Measurements from ENCODE around the gene DICER1. TPM values are rescaled to one million over a fixed set of nuclear protein-coding genes. Genes with fewer than 3 reads are reported as not detected.

DICER1 gene
- total RNA-seq, 1 donor from 2014 or later, result 74.6 TPM

DNA sequence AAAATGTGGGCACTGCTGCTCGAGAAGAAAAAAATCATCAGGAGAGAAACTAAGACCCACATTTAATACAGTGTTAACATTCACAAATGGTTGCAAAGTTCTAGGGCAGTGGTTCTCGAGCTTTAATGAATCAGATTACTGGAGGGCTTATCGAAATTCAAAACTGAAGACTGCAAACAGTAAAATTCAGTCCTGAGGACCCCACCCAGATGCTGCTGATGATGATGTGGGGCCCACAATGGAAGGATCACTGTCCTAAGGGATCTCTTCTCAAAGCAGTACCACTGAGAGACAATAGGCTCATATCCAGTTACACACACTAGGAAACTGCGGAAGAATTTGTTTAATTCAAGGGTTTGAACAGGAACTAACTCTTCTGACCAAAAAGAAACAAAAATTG is 31.4 kb downstream of the DICER1 start:
- no peak for DNase-seq (ENCODE audit: low read depth)

DNA sequence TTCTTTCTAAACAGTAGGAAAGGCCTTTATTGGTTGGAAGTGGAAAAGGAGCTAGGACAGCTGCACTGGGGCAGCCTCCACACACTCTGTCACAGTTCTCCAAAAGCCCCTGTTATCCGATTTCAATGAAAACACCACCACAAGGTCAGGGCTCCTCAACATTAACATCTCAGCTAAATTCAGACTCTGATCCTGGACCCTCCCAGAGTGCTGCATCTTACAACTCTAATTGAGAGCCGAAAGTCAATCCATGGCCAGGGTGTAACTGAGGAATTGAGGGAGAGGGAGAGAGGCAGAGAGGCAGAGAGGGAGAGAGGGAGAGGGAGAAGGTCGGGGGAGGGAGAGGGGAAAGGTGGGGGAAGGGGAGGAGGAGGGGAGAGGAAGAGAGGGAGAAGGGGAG is 32.1 kb downstream of the DICER1 start:
- no peak for DNase-seq (ENCODE audit: low read depth)

DNA sequence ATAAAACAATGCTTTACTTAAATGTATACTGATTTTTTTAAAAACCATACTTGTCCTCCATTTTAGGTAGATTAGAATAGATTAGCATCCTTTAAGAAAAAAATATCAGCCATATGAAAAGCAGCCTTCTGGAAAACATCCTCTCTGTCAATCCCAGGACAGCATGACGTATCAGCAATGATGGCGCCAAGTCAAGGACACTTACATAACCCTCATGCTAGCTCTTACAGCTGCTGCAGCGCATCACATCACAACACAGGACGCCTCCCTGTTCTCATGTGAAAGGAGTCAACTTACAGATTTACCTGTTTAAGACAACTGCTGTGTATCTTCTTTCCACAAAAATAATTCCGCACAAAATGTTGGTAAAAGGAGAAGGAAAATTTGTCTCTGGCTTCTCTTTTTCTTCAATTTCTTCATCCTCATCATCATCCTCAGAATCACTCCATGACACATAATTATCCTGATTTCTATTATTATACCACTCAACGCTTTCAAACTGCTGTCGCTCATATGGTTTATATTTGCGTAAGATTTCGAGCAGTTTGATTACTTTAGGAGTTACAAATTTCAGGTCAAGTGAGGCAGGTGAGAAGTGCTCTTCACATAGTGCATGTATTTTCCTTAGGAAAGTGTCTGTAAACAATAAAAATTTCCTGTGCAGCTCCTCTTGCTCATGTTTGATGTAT is 33.3 kb downstream of the DICER1 start:
- no peak for DNase-seq (ENCODE audit: low read depth)

DNA sequence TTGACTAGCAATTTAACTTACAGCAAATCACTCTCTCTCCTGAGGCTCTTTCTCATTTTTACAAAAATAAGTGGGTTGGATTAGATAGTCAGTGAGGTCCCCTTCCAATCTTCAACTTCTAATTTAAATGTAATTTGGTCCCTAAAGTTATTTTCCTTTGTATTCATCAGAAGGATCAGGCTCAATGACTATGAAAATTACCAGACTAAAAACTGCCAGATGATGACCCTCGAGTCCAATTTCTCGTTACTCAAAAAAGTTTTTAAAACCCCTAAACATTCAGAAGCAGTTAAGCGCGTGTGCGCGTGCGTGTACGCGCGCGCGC is 34.7 kb downstream of the DICER1 start:
- no peak for DNase-seq (ENCODE audit: low read depth)

DNA sequence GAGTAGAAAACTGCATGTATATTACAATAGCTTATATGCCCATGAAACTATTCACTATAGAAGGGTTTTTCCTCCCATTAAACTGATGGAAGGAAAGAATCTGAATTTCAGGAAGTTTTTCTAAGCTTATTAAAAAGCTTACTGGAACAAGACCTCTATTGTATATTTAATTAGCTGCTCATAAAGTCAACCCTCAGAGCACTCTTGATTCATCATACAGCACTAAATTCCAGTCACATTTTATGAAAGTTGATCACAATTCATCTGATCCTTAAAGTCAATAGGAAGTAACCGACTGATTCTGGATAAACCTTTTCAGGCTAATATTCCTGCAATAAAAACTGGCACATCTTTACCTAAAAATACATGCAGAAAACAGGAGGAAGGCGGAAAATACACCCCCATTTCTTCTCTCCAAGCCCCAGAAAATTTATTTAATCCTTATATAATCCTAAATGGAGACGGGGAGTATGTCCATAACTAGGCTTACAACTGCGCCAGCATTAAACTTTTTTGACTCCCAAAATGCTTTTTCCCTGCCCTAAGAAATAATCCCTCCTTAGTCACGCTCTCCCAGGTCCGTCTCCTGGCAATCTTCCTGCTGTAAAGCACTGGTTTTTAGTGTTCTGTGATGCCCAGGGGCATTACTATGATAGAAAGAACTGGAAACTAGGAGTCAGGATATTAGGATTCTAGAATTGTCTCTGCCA is 35.3 kb downstream of the DICER1 start:
- peak; percentile 17 for DNase-seq (ENCODE audit: low read depth)

DNA sequence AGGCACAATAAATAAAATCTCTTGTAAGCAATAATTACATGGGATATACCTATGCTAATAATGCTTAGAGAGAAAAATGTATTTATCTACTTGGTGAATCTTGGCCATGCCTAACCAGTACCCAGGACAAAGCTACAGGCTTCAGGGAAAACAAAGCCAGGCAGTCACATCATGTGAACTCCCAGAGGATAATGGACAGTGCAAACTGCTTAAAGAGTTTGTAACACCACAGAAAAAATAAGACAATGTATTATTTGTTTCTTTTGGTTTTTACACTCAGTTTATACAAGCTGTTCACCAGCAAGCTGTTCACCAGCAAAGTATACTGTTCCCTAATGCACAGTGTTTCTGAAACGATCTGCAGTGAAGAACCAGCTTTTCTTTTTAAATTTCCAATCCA is 38.0 kb downstream of the DICER1 start:
- DNase-seq (ENCODE audit: low read depth), result no peak

DNA sequence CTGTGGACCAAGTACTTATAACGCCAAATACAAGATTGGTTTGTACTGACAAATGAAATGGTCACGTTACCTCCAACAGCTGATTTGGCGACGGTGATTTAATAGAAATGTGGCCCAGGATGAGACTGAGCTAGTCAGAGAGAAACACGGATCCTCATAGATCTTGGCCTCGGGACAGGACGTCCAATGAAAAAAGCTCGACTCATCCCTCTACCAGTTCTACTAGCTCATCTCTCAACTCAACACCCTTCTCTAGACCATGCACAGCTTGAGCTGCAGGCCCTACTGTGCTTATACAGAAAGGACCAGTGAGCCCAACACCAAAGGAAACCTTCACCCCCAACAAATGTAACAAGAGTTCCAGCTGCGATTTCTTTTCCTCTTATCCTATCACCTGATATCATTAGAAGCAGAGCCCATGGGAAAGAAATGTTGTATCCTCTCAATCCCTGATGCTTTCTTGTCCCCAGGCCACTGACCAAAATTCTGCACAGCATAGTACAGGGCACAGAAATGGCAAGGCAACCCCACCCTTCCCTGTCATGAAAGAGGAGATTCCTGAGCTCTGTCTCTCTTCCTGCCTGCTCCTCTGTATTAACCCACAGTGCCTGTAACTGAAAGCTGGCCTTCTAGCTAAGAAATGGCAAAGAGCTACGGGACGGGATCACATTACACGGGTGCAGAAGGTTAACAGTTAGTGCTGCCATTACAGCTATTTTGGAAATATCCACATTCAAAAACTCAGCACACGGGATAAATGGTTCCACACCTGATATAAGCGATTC is 39.2 kb downstream of the DICER1 start:
- no peak for DNase-seq (ENCODE audit: low read depth)

DNA sequence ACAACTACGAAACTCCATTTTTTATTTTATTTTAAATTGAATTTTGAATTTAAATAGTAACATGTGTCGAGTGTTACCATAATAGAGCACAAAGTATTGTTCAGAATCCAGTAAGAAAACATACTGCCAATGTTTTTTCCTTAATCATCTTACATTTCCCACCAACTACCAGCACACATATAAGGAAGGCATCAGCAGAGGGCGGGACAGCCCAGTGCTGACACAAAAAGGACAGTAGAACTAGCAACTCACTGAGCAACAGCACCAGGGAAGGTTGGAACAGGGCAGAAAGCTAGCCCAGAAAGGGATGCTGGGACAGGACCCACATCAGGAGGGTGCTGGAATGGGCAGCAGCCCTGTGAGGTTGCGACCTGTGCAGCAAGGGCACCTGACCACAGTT is 43.9 kb downstream of the DICER1 start:
- DNase-seq (ENCODE audit: low read depth), result no peak

DNA sequence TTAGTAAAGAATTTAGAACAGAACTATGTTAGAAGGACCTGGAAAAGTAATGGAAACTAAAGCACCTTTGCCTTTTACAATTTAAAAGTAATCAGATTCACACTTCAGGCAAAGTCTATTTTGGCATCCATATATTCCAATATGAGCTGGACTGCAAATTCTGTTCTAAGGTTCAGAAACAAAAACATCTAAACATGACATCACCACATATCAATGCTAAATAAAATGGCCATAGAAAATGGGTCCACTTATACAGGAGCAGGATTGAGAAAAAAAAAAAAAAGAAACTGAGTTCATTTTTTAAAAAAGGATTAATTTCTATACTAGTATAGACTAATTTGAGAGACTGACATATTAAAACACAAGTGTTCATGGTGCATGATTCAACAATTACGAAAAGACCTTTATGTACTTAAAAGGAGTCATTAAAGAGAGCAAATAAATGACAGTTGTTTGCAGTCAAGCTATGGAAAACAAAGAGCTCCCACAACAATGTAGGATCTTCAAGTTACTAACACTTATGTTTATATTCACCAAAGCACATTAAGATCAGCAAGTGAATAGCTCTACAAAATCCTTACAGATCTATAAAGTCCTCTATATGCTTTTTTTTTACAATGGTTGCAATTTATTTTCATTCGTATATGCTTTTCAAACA is 45.7 kb downstream of the DICER1 start:
- DNase-seq (ENCODE audit: low read depth), result no peak

DNA sequence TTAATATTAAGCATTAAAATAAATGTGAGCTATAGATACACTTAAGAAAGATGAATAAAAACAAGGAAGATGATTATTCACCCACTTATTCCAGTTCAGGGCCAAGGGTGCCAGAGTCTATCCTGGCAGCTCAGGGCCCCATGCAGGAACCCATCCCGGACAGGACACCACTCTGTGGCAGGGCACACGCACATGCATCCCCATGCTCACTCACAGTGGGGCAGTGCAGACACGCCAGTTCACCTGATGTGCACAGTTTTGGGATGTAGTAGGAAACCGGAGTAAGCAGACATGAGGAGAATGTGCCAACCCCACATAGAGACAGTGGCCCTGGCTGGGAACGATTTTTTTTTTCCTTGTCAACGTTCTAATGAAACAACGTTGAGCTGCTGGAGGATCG is 47.2 kb downstream of the DICER1 start:
- DNase-seq (ENCODE audit: low read depth), result no peak

DNA sequence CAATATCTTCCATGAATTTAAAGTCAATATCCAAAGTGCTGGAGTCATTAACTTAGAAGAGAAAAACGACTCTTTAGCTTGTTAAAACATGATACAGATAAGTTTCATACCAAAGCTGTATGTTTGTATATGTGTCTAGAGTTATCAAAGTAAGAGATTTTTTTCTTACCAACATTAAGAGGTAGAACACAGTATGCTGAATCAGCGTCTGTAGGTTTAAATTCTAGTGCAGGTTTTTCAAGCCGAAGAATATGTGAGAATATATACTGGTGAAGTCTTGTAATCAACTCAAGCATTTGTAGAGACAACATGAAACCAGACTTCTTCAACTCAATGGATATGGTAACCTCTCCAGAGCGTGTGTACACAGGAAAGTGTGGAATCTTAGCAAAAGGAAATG is 49.6 kb downstream of the DICER1 start:
- no peak for DNase-seq (ENCODE audit: low read depth)

DNA sequence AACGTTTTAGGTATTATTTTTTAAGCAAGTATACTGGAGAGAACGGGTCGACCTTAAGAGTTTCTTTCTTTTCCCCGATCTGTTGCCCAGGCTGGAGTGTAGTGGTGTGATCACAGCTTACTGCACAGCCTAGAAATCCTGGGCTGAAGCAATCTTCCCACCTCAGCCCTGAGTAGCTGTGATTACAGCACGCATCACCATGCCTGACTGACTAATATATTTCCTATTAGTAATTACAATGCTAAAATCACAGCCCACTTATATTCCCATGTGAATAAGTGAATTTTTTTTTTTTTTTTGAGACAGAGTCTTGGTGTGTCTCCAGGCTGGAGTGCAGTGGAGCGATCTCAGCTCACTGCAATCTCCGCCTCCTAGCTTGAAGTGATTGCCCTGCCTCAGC is 50.4 kb downstream of the DICER1 start:
- no peak for DNase-seq (ENCODE audit: low read depth)

DNA sequence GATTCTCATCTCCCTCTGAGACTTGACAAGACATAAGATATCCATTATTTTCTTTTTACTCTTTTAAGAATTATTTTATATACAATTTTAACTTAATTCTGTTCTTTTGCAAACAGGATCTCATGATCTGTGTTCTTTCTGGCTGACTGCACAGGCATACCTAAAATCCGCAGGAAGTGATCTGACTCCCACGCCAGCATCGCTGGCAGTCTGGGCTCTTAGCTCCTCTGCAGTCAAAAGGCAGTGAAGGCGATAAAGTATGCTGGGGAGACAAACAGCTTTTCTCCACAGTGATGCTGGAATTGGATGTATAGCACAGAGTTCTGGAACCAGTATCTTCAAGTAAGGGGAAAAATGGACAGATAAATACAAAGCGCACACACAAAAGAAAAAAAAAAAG is 52.4 kb downstream of the DICER1 start:
- no peak for DNase-seq (ENCODE audit: low read depth)

DNA sequence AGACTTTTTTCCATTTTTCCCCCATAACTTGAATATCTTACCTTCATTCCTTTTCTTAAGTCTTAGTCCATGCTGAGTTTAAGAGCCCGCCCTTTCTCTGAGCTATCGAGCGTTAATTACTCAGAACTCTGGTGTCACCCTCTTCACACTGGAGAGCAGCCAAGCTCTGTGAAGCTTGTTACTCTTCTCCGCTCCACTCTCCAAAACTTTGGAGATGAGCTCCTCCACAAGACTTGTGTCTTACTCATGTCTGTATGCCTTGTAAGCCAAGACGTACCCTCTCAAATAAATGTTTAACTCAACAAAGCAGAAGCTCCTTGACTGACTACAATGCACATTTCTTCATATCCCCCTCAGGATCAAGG is 54.7 kb downstream of the DICER1 start:
- no peak for DNase-seq (ENCODE audit: low read depth)

DNA sequence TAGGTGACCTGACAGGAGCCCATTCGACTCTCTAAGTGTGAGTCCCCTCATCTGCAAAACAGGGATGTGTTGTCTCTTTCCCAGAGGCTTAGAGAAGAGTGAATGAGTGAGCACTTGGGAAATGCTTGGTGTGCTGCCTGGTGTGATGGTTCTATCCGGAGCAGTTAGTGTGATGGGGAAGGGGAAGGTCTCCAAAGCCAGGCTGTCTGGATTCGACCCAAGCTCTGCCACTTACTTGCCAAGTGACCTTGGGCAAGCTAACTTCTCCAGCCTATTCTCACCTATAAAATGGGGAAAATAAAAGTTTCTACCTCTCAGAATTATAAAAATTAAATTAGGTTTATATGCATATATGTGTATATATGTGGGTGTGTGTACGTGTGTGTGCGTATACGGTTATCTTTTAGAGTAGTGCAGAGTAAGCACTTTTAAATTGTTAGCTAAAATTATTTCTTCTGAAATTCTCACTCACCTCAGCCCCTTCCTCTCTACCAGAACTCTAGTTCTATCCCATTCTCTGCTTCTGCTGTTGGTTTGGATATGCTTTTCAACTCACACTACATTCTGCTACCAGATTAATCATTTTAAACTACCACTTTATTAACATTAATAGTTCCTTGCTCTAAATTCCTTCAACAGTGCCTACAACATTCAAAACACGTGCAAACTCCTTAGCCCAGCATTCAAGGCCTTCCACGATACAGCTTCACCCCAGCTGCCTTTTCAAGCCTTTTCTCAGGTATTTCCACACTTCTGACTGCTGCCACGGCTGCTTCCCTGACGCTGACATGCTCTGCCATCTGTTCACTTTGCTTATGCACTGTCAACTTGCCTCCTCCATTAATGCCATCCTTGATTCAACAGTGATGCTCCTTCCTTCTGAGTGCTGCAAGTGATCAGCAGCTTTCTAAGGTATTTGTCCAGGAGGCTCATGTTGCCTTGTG is 55.3 kb downstream of the DICER1 start:
- no peak for DNase-seq (ENCODE audit: low read depth)

DNA sequence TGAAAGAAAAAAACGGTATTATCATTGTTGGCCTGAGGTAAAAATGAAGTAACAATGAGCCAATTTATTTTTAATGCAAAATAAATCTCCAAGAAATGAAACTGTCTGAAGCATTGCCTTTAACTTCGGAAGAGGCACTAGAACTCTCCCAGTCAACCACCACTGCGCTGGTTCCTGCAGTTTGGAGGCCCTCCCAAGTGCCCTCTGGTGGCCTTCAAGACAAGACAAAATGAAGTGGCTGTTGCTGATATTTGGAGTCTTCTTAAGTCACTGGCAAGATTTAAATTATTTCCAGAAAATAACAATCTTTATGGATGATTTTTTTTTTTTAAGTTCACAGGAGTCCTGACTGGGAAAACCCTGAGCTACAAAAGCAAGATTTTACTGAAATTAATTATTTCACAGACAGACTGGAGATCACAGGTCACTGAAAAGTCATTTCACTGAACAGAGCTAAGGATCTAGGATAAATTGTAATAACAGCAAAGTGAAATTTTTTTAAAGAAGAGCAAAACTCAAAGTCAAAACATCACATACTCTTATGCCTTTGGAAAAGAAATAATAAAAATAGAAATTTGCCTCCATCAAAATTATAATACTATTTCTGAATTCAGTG is 58.2 kb downstream of the DICER1 start:
- DNase-seq (ENCODE audit: low read depth), result peak; percentile 42

DNA sequence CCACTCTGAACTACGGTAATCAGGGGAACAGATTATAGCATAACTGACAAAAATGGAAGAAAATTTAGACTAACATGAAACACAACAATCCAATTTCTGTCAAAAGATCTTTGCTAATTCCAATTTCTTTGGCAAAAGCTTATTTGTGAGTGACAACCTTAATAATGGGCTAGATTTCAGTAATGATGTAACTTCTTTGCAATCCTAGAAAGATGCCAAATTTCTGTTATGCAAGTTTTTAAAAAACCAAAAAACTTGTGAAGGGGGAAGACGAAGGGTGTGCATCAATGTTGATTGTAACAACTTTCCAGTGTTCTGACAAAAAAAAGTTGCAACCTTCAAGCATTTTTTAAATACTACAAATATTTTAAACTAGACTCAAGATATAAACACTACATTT is 59.9 kb downstream of the DICER1 start:
- no peak for DNase-seq (ENCODE audit: low read depth)

DNA sequence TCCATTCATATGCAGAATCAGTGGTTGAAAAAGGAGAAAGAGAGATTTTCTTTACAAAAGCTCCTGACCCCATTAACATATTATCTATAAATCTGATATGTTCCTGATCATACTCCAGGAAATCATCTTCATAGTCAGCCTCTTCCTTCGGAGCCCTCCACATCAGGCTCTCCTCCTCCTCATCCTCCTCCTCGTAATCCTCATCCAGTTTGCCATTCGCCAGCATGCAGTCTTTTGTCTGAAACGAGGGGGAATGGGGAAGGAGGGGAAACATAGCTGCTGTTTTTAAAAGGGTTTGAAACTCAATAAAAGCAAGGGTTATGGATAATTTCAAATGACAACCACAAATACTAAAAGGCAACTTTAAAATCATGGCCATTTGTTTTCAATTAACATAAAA is 60.9 kb downstream of the DICER1 start:
- no peak for DNase-seq (ENCODE audit: low read depth)

DNA sequence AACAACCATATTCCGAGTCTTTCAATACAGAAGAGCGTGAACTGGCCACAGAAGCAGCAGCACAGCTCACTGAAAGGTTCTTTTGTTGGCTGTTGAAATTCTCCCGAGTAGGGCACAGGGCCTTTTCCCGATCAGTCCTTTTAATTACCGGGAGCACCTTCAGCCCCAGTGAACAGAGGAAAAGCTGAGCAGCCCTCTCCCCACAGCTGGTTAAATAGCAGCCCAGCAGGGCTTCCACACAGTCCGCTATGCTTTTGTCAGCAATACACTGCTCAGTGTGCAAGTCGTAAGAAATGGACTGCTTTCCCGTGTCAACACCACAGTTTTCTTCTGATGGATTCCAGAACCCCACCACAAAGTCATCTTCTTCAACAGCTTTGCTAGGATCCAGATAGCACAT is 61.3 kb downstream of the DICER1 start:
- DNase-seq (ENCODE audit: low read depth), result no peak

DNA sequence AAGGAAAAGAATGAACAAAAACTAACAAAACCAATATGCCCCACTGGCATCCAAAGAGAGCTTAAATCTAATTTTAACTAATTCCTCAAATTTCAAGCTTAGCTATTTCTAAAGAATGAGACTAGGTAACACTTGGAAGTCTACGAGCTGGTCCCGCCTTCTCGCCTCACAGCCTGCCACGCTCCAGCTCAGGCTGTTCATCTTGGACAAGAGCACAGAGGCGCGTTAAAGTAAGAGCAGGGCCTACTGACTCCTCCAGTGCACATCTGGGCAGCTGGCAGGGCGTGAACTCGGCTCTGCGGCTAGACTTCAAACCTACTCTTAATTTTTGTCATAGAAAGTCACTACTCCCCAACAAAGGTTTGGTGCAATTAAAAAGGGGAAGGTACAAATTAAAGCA is 64.6 kb downstream of the DICER1 start:
- DNase-seq (ENCODE audit: low read depth), result no peak

DNA sequence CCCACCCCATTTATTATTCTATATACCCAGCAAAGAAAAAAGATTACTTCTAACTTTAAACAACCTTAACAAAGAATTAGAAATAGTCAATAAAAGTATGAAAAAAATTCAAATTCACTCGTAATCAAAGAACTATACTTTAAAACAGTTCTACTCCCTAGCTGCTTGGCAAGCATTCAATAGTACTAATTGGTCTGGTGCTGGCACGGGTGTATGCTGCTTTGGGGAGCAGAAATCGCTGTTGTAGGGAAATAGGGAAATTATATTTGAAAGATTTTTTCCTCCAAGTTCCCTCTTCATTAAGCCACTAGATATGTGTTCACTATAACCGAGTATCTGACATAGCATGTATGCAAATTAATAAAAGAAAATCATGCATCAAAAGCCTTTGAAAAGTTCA is 65.7 kb downstream of the DICER1 start:
- DNase-seq (ENCODE audit: low read depth), result no peak

All from renal cortical epithelial cell (primary cell).